GM23248 (cell line): ENCODE measurements around the gene SYNE1. TPM values are rescaled to one million over a fixed set of nuclear protein-coding genes. Genes with fewer than 3 reads are reported as not detected.

Source experiments
- DNase-seq: peaks from one replicate; pipeline ENCODE4 v3.0.0-alpha.2; 2015
- H2AFZ ChIP-seq: fragments of 200-600 bp; sonication (generic); 2 replicates; pipeline ENCODE4 v1.6.1; 2016; ENCODE audit warnings: antibody characterized with exemption
- H3F3A ChIP-seq: fragments of 200-600 bp; sonication (generic); 2 replicates; pipeline ENCODE4 v1.6.1; 2016; ENCODE audit warnings: mild to moderate bottlenecking, antibody characterized with exemption, mixed run types; ENCODE audit not compliant: insufficient read depth
- H3K27ac ChIP-seq: fragments of 200-600 bp; sonication (generic); 2 replicates; pipeline ENCODE4 v1.5.1; 2016; ENCODE audit warnings: mild to moderate bottlenecking
- H3K27me3 ChIP-seq: fragments of 200-600 bp; sonication (generic); replicated peaks from 2 replicates; pipeline ENCODE4 v1.6.1; 2016; ENCODE audit warnings: mild to moderate bottlenecking; ENCODE audit not compliant: insufficient read depth
- H3K36me3 ChIP-seq: fragments of 200-600 bp; sonication (generic); 2 replicates; pipeline ENCODE4 v1.6.1; 2016; ENCODE audit warnings: low read depth, mild to moderate bottlenecking
- H3K4me1 ChIP-seq: fragments of 200-600 bp; sonication (generic); 2 replicates; pipeline ENCODE4 v1.6.1; 2016; ENCODE audit warnings: mild to moderate bottlenecking; ENCODE audit not compliant: insufficient read depth
- H3K4me2 ChIP-seq: fragments of 200-600 bp; sonication (generic); one replicate; pipeline ENCODE4 v1.6.1; 2016; ENCODE audit warnings: mild to moderate bottlenecking; ENCODE audit not compliant: unreplicated experiment
- H3K4me3 ChIP-seq: fragments of 200-600 bp; sonication (generic); 2 replicates; pipeline ENCODE4 v1.5.1; 2016; ENCODE audit warnings: mild to moderate bottlenecking
- H3K79me2 ChIP-seq: fragments of 200-600 bp; sonication (generic); 2 replicates; pipeline ENCODE4 v1.6.1; 2016; ENCODE audit warnings: mild to moderate bottlenecking; ENCODE audit not compliant: insufficient read depth
- H3K9ac ChIP-seq: fragments of 200-600 bp; sonication (generic); 2 replicates; pipeline ENCODE4 v1.6.1; 2016; ENCODE audit warnings: mild to moderate bottlenecking
- H3K9me2 ChIP-seq: fragments of 200-600 bp; sonication (generic); 2 replicates; pipeline ENCODE4 v1.6.1; 2016; ENCODE audit warnings: mixed run types, mild to moderate bottlenecking, moderate library complexity; ENCODE audit not compliant: insufficient read depth
- H3K9me3 ChIP-seq: fragments of 200-600 bp; sonication (generic); one replicate; pipeline ENCODE4 v1.6.1; 2017; ENCODE audit warnings: low read depth
- H4K20me1 ChIP-seq: fragments of 200-600 bp; sonication (generic); 2 replicates; pipeline ENCODE4 v1.6.0; 2016; ENCODE audit not compliant: insufficient read depth
- EZH2 ChIP-seq: fragments of 200-600 bp; sonication (generic); IDR thresholded peaks from 2 replicates; pipeline ENCODE4 v1.6.1; 2018; ENCODE audit warnings: antibody characterized with exemption, mild to moderate bottlenecking; ENCODE audit not compliant: insufficient read depth, poor library complexity, severe bottlenecking
- EZH2phosphoT487 ChIP-seq: fragments of 200-600 bp; sonication (generic); IDR thresholded peaks from 2 replicates; pipeline ENCODE4 v1.6.1; 2018; ENCODE audit warnings: antibody characterized with exemption, moderate library complexity, mild to moderate bottlenecking, low read depth; ENCODE audit not compliant: insufficient read depth
- WGBS, 2 experiments: methylation state at CpG; one replicate each; pipeline ENCODE4 v1.1.6; 2015 to 2017; ENCODE audit warnings: low lambda C conversion rate in 2 of 2, low coverage in 1 of 2; ENCODE audit errors: missing lambda C conversion rate in 2 of 2; 5-methylcytosine and 5-hydroxymethylcytosine counted together
- in situ Hi-C: fragments of 300-500 bp; cut with MboI; formaldehyde crosslinking; loops from 2 replicates; pipeline ENCODE4 v1.15.0; 2020
- polyA plus RNA-seq: library from polyadenylated mRNA; unstranded; fragments of >200 nt; fragmentation: Nextera tagmentation; extraction: Ambion mirVana; gene quantifications from 2 replicates; pipeline ENCODE4 v1.2.1, GENCODE V29; 2016
- total RNA-seq: library from RNA; depleted of rRNA; stranded (reverse); fragments of >200 nt; shearing (Covaris generic); gene quantifications from 2 replicates; pipeline ENCODE4 v1.2.3, GENCODE V29; 2014

SYNE1 gene
- total and polyA plus RNA-seq, 2 experiments from 2014 or later, result 29.2 to 95.4 TPM

DNA sequence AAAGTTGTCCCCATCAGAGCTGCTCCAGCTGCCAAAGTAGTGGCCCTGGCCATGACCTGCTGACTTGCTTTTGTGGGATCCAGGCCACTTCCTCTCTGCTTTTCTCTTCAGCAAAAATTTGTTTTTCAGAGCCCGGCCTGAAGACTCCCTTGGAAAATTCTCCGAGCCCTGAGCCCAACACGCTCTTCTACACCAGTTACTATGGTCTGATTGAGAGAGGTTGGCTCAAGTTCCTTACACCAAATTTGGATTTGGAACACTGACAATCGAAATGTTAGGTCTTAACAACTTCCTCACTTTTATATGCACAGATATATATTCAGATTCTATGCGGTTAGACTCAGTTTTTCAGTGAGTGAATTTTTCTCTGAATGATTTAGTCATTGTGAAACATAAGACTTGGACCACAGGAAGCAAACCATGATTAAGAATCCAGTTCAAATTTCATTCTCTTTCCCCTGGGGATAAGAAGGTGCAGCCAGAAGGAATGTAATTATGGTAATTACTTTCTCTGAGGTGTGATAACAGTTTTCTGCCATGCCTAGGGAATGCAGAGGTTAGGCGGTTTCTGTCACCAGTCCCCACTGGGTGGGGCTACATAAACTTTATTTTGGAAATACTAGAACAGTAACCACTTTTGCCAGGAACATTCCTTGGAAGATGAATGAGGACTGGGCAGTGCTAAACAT is 365.2 kb downstream of the SYNE1 start:
- Histone ChIP-seq H3K4me3 (0 out of 2 replicates have a peak overlapping the region, but pooled peaks have one; percentile 12), H3K4me2 (peak overlapping the region; percentile 64), H3K9me3 (no peaks in the 10 kb centered on the region), H3K27me3 (no peaks in the 10 kb centered on the region), H3K9ac (peak overlapping the region; percentile 34), H3K79me2 (no peaks in the 10 kb centered on the region), H3K9me2 (no peaks in the 10 kb centered on the region), H4K20me1 (no peaks in the 10 kb centered on the region), H2AFZ (no peak overlapping the region), H3K4me1 (peaks cover 50% of the 10 kb centered on the region), H3K27ac (peak overlapping the region; percentile 50), H3F3A (peaks cover 60% of the 10 kb centered on the region), H3K36me3 (peaks cover 36% of the 10 kb centered on the region)
- TF ChIP-seq EZH2 (no peak), EZH2phosphoT487 (peak; percentile 99)
- in situ Hi-C loops, result no loop called here
- peak; percentile 77 for DNase-seq
- 8 to 9% methylated on average over 6 of the region's 6 CpGs for WGBS, 2 experiments

DNA sequence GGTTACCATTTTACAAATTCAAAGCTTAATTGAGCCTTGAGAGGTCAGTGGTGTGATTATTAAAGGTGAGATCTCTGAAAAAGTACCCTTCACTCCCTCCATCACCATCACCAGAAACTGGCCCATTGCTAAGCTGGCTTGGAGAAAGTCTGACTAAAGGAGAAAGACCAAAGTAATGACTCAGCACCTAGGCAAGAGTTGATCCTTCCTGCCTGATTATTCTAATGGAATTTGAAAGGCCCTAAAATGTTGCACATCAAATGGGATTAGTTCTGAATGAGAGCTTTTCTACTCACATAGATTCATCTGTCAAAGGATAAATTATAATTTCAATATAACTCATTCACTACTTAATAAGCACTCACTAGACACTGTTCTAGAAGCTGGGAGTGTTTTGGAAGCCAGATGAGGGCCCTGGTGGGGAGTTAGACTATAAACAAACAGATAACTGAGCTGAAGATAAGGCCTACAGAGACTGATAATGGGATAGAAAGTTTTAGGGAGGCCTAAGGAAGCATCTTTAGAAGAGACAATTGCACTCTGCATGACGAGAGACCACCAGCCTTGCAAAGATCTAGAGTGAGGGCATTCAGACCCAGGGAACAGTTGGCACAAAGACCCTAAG is 366.7 kb downstream of the SYNE1 start:
- peaks cover 50% of the 10 kb centered on the region for H3K4me1 ChIP-seq
- H3K27ac ChIP-seq, result no peak overlapping the region
- no peaks in the 10 kb centered on the region for H3K79me2 ChIP-seq
- no peak overlapping the region for H3K4me3 ChIP-seq
- peaks cover 32% of the 10 kb centered on the region for H3K36me3 ChIP-seq
- WGBS, 2 experiments, result 93 to 95% methylated on average over 1 of the region's 1 CpG
- no peak overlapping the region for H3K9ac ChIP-seq
- in situ Hi-C loops, result no loop called here
- DNase-seq, result peak; percentile 85
- peak overlapping the region; percentile 9 for H3K4me2 ChIP-seq
- no peak overlapping the region for H2AFZ ChIP-seq
- no peaks in the 10 kb centered on the region for H4K20me1 ChIP-seq
- no peaks in the 10 kb centered on the region for H3K9me3 ChIP-seq
- no peaks in the 10 kb centered on the region for H3K9me2 ChIP-seq
- no peak for TF ChIP-seq EZH2
- TF ChIP-seq EZH2phosphoT487, result no peak
- H3K27me3 ChIP-seq, result no peaks in the 10 kb centered on the region
- H3F3A ChIP-seq, result peaks cover 60% of the 10 kb centered on the region

DNA sequence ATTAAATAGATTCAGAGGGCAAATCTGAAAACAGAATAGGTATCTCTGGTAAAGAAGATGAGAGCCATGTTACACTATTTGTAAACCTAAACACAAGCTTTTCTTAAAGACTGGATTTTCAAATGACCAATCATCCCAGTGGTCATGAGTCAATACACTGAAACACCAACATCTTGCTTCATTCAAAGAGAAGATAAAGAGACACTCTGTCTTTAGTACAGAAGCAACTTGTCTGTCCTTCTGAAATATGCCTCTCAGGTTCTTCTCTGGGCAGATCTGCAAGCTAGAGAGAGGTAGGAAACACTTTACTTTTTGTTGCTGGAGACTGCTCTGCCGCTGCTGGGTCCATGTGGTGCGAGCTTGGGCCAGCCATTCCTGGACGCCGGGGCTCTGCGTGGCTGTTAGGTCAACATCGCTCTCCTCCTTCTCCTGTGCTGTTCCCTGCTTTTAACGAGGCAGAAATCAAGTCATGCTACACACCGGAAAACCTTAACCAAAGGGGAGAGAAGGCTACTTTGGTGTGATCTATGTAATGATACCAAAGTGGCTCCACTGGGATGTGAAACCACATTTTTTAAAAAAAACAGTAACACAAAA is 368.2 kb downstream of the SYNE1 start:
- 95 to 99% methylated on average over 8 of the region's 8 CpGs for WGBS, 2 experiments
- H3K4me3 ChIP-seq, result no peak overlapping the region
- no peak overlapping the region for H3K27ac ChIP-seq
- peaks cover 48% of the 10 kb centered on the region for H3K4me1 ChIP-seq
- H2AFZ ChIP-seq, result no peak overlapping the region
- H4K20me1 ChIP-seq, result no peaks in the 10 kb centered on the region
- DNase-seq, result peak; percentile 60
- no peaks in the 10 kb centered on the region for H3K9me3 ChIP-seq
- peaks cover 50% of the 10 kb centered on the region for H3F3A ChIP-seq
- peaks cover 31% of the 10 kb centered on the region for H3K36me3 ChIP-seq
- no peaks in the 10 kb centered on the region for H3K79me2 ChIP-seq
- no peaks in the 10 kb centered on the region for H3K27me3 ChIP-seq
- H3K4me2 ChIP-seq, result no peak overlapping the region
- in situ Hi-C loops, result loop anchor here (10.0 kb wide), 1 partner anchor 574 kb away; no protein-coding TSS in a partner anchor
- no peak for TF ChIP-seq EZH2
- no peak for TF ChIP-seq EZH2phosphoT487
- no peak overlapping the region for H3K9ac ChIP-seq
- no peaks in the 10 kb centered on the region for H3K9me2 ChIP-seq

DNA sequence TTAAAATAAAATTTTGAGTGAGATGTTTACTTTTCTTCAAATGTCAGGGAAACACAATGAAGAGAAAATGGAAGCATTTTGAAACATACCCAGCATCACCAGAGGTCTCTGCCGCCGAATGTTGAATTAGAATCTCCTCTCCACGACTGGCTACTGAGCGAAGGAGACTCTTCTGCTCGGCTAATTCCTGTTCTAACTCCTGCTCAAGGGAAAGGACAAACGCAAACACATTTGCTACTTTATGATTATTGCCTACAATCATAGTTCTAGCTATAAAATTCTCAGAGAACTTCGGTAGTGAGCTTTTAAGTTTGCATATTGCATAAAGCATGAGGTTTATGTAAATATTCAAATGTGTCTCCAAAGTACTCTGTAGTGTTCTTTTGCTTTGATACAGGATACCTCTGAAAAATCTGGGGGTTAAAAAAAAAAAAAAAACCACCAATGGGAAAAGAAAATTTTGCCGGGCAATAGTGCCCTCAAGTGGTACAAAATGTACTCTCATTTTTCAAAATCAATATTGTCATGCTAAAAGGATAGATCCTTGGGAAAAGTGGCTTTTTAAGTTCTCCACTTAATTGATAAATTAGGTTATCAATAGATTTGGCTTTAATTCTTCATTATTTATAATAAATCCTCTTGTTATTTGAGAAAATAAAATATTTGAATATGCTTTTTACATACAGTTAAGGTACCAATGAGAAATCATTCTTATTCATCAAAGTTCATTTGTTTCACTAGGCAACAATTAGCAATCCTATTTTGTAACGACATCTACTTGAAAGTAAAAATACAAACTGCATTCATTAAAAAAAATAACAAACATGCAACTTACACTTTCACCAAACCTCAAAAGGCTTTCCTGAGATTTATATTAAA is 369.0 kb downstream of the SYNE1 start:
- Histone ChIP-seq H3K4me1 (peaks cover 41% of the 10 kb centered on the region), H3F3A (peaks cover 43% of the 10 kb centered on the region), H3K27me3 (no peaks in the 10 kb centered on the region), H3K9ac (no peak overlapping the region), H3K9me2 (no peaks in the 10 kb centered on the region), H3K79me2 (no peaks in the 10 kb centered on the region), H3K9me3 (no peaks in the 10 kb centered on the region), H3K4me2 (no peak overlapping the region), H3K36me3 (peaks cover 25% of the 10 kb centered on the region), H3K27ac (no peak overlapping the region), H4K20me1 (no peaks in the 10 kb centered on the region), H3K4me3 (no peak overlapping the region), H2AFZ (no peak overlapping the region)
- peak; percentile 50 for DNase-seq
- TF ChIP-seq EZH2 (no peak), EZH2phosphoT487 (no peak)
- 58 to 65% methylated on average over 9 of the region's 9 CpGs for WGBS, 2 experiments
- in situ Hi-C loops, result loop anchor here (10.0 kb wide), 1 partner anchor 573 kb away; no protein-coding TSS in a partner anchor
